Activated CD4-positive, alpha-beta T cell treated with anti-CD3 and anti-CD28 coated beads, Interleukin-2, amount 50 U/mL, for 1 hour (primary cell): ENCODE data around the gene LITAFD.

Experiments used
- DNase-seq: peaks from one replicate; pipeline ENCODE4 v3.0.0-alpha.2; 2020

LITAFD gene

DNA sequence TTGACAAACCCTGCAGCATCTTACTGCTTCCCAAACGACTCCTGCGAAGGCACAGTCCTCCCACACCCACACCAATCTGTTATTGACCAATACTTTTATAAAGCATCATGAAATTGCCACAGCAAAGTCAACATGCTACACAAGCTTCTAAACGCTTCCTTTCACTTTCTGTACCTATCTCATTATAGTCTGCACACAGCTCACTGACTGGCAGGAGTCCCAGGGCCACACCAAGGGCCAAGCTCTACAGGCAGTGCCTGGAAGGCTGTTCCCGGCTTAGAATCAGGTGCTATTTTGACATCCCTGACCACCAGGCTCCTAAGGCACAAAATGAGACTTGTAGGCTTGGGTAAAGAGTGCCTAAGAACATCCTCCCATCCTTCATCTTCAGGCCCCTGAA lies 42.1 kb downstream of the LITAFD start:
- no peak for DNase-seq

GRCh38 chr16:8925455-8925854 lies 43.3 kb downstream of the LITAFD start:
- no peak for DNase-seq

- no peak for DNase-seq
These were observed 44.7 kb downstream of the LITAFD start for GRCh38 chr16:8926827-8927226.

GRCh38 chr16:8928467-8928957 lies 46.4 kb downstream of the LITAFD start:
- DNase-seq, result no peak

DNA sequence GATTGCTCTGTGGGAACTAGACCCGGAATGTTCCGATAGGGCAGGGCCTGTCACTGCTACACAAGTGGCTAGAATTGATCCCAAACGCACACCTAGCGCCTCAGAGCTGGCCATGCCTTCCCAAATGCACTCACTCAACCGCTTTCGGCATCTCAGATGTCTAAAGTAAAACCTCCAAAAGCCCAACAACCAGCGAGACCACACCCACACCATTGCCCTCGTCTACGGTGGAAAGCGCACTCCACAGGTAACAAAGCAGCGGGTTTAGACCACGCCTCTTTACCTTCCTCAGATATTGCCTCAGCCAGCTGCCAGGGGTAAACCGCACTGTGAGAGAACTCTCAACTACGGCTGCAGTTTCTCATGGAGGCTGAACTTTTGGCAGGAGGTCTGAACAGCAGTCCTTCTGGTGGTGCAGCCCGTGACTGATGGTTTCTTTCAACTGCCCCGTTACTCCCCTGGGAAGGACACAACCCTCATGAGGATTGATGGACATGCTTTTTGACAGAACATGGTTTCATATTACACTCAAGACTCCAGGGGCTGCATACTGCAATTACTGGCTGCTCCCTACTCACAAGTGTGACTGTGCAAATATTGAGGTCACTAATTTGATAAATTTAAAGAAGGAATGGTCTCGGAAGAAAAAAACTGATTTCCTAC lies 47.1 kb downstream of the LITAFD start:
- no peak for DNase-seq

GRCh38 chr16:8931859-8932258 lies 49.7 kb downstream of the LITAFD start:
- peak; percentile 60 for DNase-seq

GRCh38 chr16:8934601-8935000 lies 52.5 kb downstream of the LITAFD start:
- no peak for DNase-seq
